CD4-positive, alpha-beta T cell (primary cell): Measurements from ENCODE around the gene NR3C1. TPM values are rescaled to one million over a fixed set of nuclear protein-coding genes. Genes with fewer than 3 reads are reported as not detected.

Experiments used
- ATAC-seq: fragments of 200-7000 bp; cut with Tn5 transposase; one replicate; pipeline ENCODE4 v1.10.0; 2022; ENCODE audit warnings: mild to moderate bottlenecking; ENCODE audit not compliant: poor library complexity
- CTCF ChIA-PET: fragments of 350-600 bp; sonication (Branson Sonifier 250); formaldehyde crosslinking; loops from one replicate; lab custom pipeline; 2021; ENCODE audit warnings: antibody characterized with exemption, inconsistent platforms; lab: Charles Lee
- POLR2A ChIA-PET: fragments of 350-600 bp; sonication (Branson Sonifier 250); formaldehyde crosslinking; loops from one replicate; lab custom pipeline; 2021; ENCODE audit warnings: antibody characterized with exemption, inconsistent platforms; lab: Charles Lee
- DNase-seq, 14 experiments: peaks; one replicate each; pipeline ENCODE4 v3.0.0-alpha.2; 2013 to 2020; ENCODE audit warnings: mixed read lengths in 2 of 14
- H3K27ac ChIP-seq, 2 donors: one replicate each; pipeline versions ENCODE4 v1.5.1 to v1.7.0; 2013; ENCODE audit warnings: low read length in 2 of 2, low read depth in 1 of 2, mild to moderate bottlenecking in 1 of 2
- H3K27me3 ChIP-seq, 2 experiments: 1 replicate in 1 of 2; 2 replicates in 1 of 2; pipeline versions ENCODE4 v1.6.1 to v1.7.0; 2013; ENCODE audit warnings: low read length in 2 of 2, control low read depth in 1 of 2, mild to moderate bottlenecking in 1 of 2, moderate library complexity in 1 of 2; ENCODE audit not compliant: insufficient read depth in 2 of 2, control insufficient read depth in 1 of 2
- H3K36me3 ChIP-seq: one replicate; pipeline ENCODE4 v1.6.1; 2013; ENCODE audit warnings: low read length, control low read depth; ENCODE audit not compliant: insufficient read depth
- H3K4me1 ChIP-seq: one replicate; pipeline ENCODE4 v1.6.1; 2013; ENCODE audit warnings: low read length, control low read depth; ENCODE audit not compliant: insufficient read depth
- H3K4me3 ChIP-seq: one replicate; pipeline ENCODE4 v1.5.1; 2013; ENCODE audit warnings: mild to moderate bottlenecking, low read length, moderate library complexity
- H3K9me3 ChIP-seq, 2 experiments: 1 replicate in 1 of 2; 2 replicates in 1 of 2; pipeline versions ENCODE4 v1.6.1 to v1.7.0; 2013; ENCODE audit warnings: low read length in 2 of 2, mild to moderate bottlenecking in 2 of 2, control low read depth in 1 of 2, moderate library complexity in 1 of 2; ENCODE audit not compliant: control insufficient read depth in 1 of 2, insufficient read depth in 1 of 2
- H3K27ac Mint-ChIP-seq: one replicate; pipeline ENCODE4 v1.8.0; 2020; ENCODE audit warnings: mixed read lengths
- H3K27me3 Mint-ChIP-seq: one replicate; pipeline ENCODE4 v1.8.0; 2021; ENCODE audit warnings: mixed read lengths
- H3K36me3 Mint-ChIP-seq: one replicate; pipeline ENCODE4 v1.8.0; 2021; ENCODE audit warnings: low read depth, mixed read lengths
- H3K4me1 Mint-ChIP-seq: one replicate; pipeline ENCODE4 v1.8.0; 2021; ENCODE audit warnings: low read depth, mixed read lengths
- H3K4me3 Mint-ChIP-seq: one replicate; pipeline ENCODE4 v1.8.0; 2020; ENCODE audit warnings: mild to moderate bottlenecking, mixed read lengths
- H3K9me3 Mint-ChIP-seq: one replicate; pipeline ENCODE4 v1.8.0; 2020; ENCODE audit warnings: mixed read lengths
- intact Hi-C, 2 experiments: fragments of 100-400 bp; cut with DNase I in 1 of 2; cut with micrococcal nuclease in 1 of 2; formaldehyde crosslinking; loops; one replicate each; pipeline versions ENCODE4 v1.15.1 to v1.9.0; 2023 to 2025; cut with DNase I, micrococcal nuclease
- total RNA-seq, 174 experiments: library from RNA in 2 of 174; stranded (reverse) in 2 of 174; gene quantifications; one replicate each; pipeline ENCODE4 v1.2.3 and lab custom pipeline; 2021 to 2026
- TF ChIP-seq, protein P1 (sequence below): fragments of 200-600 bp; IDR thresholded peaks from one replicate; pipeline ENCODE4 v1.8.0; 2022; ENCODE audit warnings: antibody characterized with exemption, mild to moderate bottlenecking

The NR3C1 gene
- total RNA-seq, 2 experiments from 2014 or later, result 168 to 191 TPM

DNA sequence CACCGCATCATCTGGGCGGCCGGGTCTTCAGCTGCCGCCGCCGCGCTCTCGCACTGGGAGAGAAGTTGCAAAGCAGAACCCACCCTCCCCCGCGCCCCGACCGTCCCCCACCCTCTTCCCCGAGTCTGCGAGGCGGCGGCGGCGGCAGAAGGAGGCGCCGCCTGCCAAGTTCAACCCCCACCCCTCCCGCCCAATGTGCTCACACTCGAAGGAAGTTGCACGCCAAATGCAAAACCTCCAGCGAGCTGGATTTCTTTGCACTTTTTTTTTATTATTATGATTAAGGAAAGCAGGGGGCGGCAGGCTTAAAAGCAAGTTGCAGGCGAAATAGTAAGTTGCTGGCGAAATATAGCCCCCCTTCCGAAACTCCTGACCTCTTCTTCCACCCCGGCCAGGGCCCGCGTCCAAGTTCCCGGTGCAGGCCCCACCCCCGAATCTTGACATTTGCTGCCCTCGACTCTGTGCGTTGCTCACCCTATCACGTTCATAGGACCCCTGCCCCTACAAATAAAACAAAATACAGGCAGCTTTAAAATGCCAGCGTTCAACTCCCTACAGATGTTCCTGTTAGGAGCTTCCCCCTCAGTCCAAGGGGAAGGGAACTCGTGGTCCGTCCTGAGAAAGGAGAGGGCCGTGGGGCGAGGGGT, 1.1 kb upstream of the NR3C1 start:
- H3K4me3 Mint-ChIP-seq, result peak overlapping the region; percentile 96
- Histone ChIP-seq H3K9me3 (no peaks in the 10 kb centered on the region), H3K27me3 (no peaks in the 10 kb centered on the region), H3K4me1 (peaks cover 37% of the 10 kb centered on the region), H3K4me3 (peak overlapping the region; percentile 77), H3K27ac (peak overlapping the region; percentile 88 to 98), H3K36me3 (peaks cover 10% of the 10 kb centered on the region)
- H3K27ac Mint-ChIP-seq, result peak overlapping the region; percentile 98
- ChIA-PET CTCF (interaction anchor here (0.8 to 3.1 kb wide), 19 partner anchors 9 to 788 kb away, joined by 3 to 28 read pairs (median 6); no protein-coding TSS in a partner anchor), POLR2A (interaction anchor here (0.6 to 3.2 kb wide), 35 partner anchors 9 to 1768 kb away, joined by 3 to 250 read pairs (median 5); partner anchors contain the start of genes ARHGAP26, HDAC3, KCTD16 and RELL2)
- intact Hi-C loops, result loop anchor here (1.0 to 5.0 kb wide), 9 partner anchors 30 to 784 kb away; no protein-coding TSS in a partner anchor
- H3K27me3 Mint-ChIP-seq, result no peaks in the 10 kb centered on the region
- TF ChIP-seq, protein P1, sequence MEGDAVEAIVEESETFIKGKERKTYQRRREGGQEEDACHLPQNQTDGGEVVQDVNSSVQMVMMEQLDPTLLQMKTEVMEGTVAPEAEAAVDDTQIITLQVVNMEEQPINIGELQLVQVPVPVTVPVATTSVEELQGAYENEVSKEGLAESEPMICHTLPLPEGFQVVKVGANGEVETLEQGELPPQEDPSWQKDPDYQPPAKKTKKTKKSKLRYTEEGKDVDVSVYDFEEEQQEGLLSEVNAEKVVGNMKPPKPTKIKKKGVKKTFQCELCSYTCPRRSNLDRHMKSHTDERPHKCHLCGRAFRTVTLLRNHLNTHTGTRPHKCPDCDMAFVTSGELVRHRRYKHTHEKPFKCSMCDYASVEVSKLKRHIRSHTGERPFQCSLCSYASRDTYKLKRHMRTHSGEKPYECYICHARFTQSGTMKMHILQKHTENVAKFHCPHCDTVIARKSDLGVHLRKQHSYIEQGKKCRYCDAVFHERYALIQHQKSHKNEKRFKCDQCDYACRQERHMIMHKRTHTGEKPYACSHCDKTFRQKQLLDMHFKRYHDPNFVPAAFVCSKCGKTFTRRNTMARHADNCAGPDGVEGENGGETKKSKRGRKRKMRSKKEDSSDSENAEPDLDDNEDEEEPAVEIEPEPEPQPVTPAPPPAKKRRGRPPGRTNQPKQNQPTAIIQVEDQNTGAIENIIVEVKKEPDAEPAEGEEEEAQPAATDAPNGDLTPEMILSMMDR, result no peak
- H3K4me1 Mint-ChIP-seq, result peaks cover 37% of the 10 kb centered on the region
- peak; percentile 46 for ATAC-seq
- peak; percentile 64 to 91 (median 76) for DNase-seq
- peaks cover 39% of the 10 kb centered on the region for H3K36me3 Mint-ChIP-seq
- no peaks in the 10 kb centered on the region for H3K9me3 Mint-ChIP-seq

DNA sequence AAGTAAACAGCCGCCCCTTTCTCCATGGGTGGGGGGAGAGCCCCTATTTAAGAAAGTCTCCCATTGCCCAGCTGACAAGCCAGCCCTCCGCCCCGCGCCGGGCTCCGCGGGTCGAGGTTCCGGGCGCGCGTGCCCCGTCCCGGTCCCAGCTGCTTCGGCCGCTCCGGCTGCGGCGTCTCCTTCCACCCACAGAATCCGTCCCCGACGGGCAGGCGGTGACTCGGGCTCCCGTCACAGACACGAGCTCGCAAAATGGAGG, 223 bp downstream of the NR3C1 start:
- CTCF ChIA-PET, result interaction anchor here (0.7 to 3.1 kb wide), 13 partner anchors 9 to 790 kb away, joined by 3 to 28 read pairs (median 6); no protein-coding TSS in a partner anchor
- peak overlapping the region; percentile 75 for H3K4me3 ChIP-seq
- no peaks in the 10 kb centered on the region for H3K27me3 Mint-ChIP-seq
- TF ChIP-seq, protein P1, result no peak
- intact Hi-C loops, result loop anchor here (2.0 to 5.0 kb wide), 4 partner anchors 51 to 480 kb away; no protein-coding TSS in a partner anchor
- H3K27me3 ChIP-seq, result no peaks in the 10 kb centered on the region
- H3K4me3 Mint-ChIP-seq, result peak overlapping the region; percentile 96
- peaks cover 49% of the 10 kb centered on the region for H3K4me1 Mint-ChIP-seq
- peak overlapping the region; percentile 98 for H3K27ac Mint-ChIP-seq
- DNase-seq (no peak), ATAC-seq (peak; percentile 1)
- POLR2A ChIA-PET, result interaction anchor here (0.7 to 3.2 kb wide), 29 partner anchors 10 to 789 kb away, joined by 3 to 250 read pairs (median 5); partner anchors contain the start of genes ARHGAP26, KCTD16 and YIPF5
- peak overlapping the region; percentile 69 to 89 for H3K27ac ChIP-seq
- peaks cover 38% of the 10 kb centered on the region for H3K4me1 ChIP-seq
- no peaks in the 10 kb centered on the region for H3K9me3 Mint-ChIP-seq
- no peaks in the 10 kb centered on the region for H3K9me3 ChIP-seq
- peaks cover 11% of the 10 kb centered on the region for H3K36me3 ChIP-seq
- peaks cover 51% of the 10 kb centered on the region for H3K36me3 Mint-ChIP-seq

DNA sequence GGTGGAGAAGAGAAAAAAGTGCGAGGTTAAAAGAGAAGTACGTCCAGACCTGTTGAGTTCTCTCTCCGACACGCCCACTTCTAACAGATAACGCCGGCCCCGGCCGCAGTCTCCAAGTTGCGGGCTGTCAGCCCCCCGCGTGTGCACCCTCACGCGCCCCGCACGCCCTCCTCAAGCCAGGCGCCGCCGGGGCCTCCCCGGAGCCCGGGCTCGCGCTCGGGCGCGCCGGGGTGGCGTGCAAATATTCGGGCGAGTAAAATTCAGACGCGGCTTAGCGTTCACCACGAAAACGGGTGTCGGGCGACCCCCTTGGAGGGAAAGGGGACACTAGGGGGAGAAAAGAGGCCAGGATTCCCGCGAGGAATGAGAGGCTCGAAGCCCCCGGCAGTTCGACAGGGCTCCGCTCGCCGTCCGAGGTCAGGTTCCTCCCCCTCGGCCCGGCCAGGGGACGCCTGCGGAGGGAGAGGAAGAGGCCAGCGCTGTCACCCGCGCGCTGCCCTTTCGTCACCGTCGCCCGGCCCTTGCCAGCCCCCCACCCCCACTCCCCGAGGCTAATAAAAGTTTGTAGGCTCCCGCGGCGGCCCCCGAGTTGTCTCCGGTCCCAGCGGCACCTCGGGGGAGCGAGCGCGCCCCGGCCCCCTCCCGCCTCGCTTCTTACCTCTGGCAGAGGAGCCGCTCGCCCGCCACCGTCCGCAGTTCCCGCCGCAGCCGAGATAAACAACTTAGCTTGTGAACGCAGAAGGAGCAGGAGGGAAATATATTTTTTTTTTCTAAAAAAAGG, 743 bp downstream of the NR3C1 start:
- TF ChIP-seq, protein P1, result no peak

More for the DNA sequence above, 743 bp downstream of the NR3C1 start:
- Mint-ChIP-seq H3K27ac (peak overlapping the region; percentile 98), H3K4me3 (peak overlapping the region; percentile 96), H3K27me3 (no peaks in the 10 kb centered on the region), H3K4me1 (peaks cover 50% of the 10 kb centered on the region), H3K9me3 (no peaks in the 10 kb centered on the region), H3K36me3 (peaks cover 56% of the 10 kb centered on the region)
- ChIA-PET POLR2A (interaction anchor here (0.7 to 3.2 kb wide), 27 partner anchors 10 to 789 kb away, joined by 3 to 250 read pairs (median 7); partner anchors contain the start of gene ARHGAP26), CTCF (interaction anchor here (0.7 to 3.1 kb wide), 12 partner anchors 8 to 790 kb away, joined by 3 to 28 read pairs (median 6); no protein-coding TSS in a partner anchor)
- DNase-seq (peak; percentile 34 to 67 (median 48)), ATAC-seq (no peak)
- H3K4me1 ChIP-seq, result peaks cover 38% of the 10 kb centered on the region
- H3K27ac ChIP-seq, result peak overlapping the region; percentile 69 to 89
- H3K4me3 ChIP-seq, result peak overlapping the region; percentile 75
- intact Hi-C loops, result loop anchor here (2.0 to 5.0 kb wide), 4 partner anchors 50 to 480 kb away; no protein-coding TSS in a partner anchor
- H3K27me3 ChIP-seq, result no peaks in the 10 kb centered on the region
- H3K36me3 ChIP-seq, result peaks cover 11% of the 10 kb centered on the region
- H3K9me3 ChIP-seq, result no peaks in the 10 kb centered on the region
